Dendritic cell treated with granulocyte-macrophage colony-stimulating factor and Interleukin-4, amounts not matched to agents 40 ng/mL and 50 ng/mL, for 4 days (primary cell): ENCODE results near the gene ADAMTSL3.

Source experiments
- H3K27ac Mint-ChIP-seq: one replicate; pipeline ENCODE4 v1.8.0; 2022; ENCODE audit warnings: mild to moderate bottlenecking, mixed read lengths
- H3K27me3 Mint-ChIP-seq: one replicate; pipeline ENCODE4 v1.8.0; 2022; ENCODE audit warnings: mild to moderate bottlenecking, mixed read lengths
- H3K36me3 Mint-ChIP-seq: one replicate; pipeline ENCODE4 v1.8.0; 2022; ENCODE audit warnings: low read depth, mixed read lengths
- H3K4me1 Mint-ChIP-seq: one replicate; pipeline ENCODE4 v1.8.0; 2022; ENCODE audit warnings: low read depth, mixed read lengths
- H3K4me3 Mint-ChIP-seq: one replicate; pipeline ENCODE4 v1.8.0; 2022; ENCODE audit warnings: mild to moderate bottlenecking, moderate library complexity, mixed read lengths
- H3K9me3 Mint-ChIP-seq: one replicate; pipeline ENCODE4 v1.8.0; 2022; ENCODE audit warnings: mixed read lengths
- intact Hi-C: fragments of 100-400 bp; cut with micrococcal nuclease; formaldehyde crosslinking; loops from one replicate; pipeline ENCODE4 v1.15.0; 2022

The ADAMTSL3 gene

GRCh38 chr15:83914906-83915305 is 261.0 kb downstream of the ADAMTSL3 start:
- no peaks in the 10 kb centered on the region for H3K9me3 Mint-ChIP-seq
- H3K27ac Mint-ChIP-seq = no peak overlapping the region
- H3K4me1 Mint-ChIP-seq = no peaks in the 10 kb centered on the region
- intact Hi-C loops = no loop called here
- H3K27me3 Mint-ChIP-seq = no peaks in the 10 kb centered on the region
- H3K4me3 Mint-ChIP-seq = no peak overlapping the region
- no peaks in the 10 kb centered on the region for H3K36me3 Mint-ChIP-seq

- Mint-ChIP-seq H3K27ac (no peak overlapping the region), H3K4me3 (no peak overlapping the region), H3K36me3 (no peaks in the 10 kb centered on the region), H3K4me1 (no peaks in the 10 kb centered on the region), H3K9me3 (no peaks in the 10 kb centered on the region), H3K27me3 (no peaks in the 10 kb centered on the region)
- intact Hi-C loops = no loop called here
Observed at GRCh38 chr15:83917432-83917831, 263.5 kb downstream of the ADAMTSL3 start.

- Mint-ChIP-seq H3K27me3 (no peaks in the 10 kb centered on the region), H3K27ac (no peak overlapping the region), H3K4me1 (no peaks in the 10 kb centered on the region), H3K36me3 (no peaks in the 10 kb centered on the region), H3K4me3 (no peak overlapping the region), H3K9me3 (no peaks in the 10 kb centered on the region)
- intact Hi-C loops = no loop called here
Observed at GRCh38 chr15:83918011-83918410, 264.1 kb downstream of the ADAMTSL3 start.

GRCh38 chr15:83919319-83919830 is 265.5 kb downstream of the ADAMTSL3 start:
- no peaks in the 10 kb centered on the region for H3K27me3 Mint-ChIP-seq
- H3K27ac Mint-ChIP-seq = no peak overlapping the region
- no peaks in the 10 kb centered on the region for H3K9me3 Mint-ChIP-seq
- no peaks in the 10 kb centered on the region for H3K36me3 Mint-ChIP-seq
- intact Hi-C loops = no loop called here
- no peaks in the 10 kb centered on the region for H3K4me1 Mint-ChIP-seq
- H3K4me3 Mint-ChIP-seq = no peak overlapping the region

GRCh38 chr15:83919978-83920510 is 266.1 kb downstream of the ADAMTSL3 start:
- Mint-ChIP-seq H3K27ac (no peak overlapping the region), H3K9me3 (no peaks in the 10 kb centered on the region), H3K27me3 (no peaks in the 10 kb centered on the region), H3K36me3 (no peaks in the 10 kb centered on the region), H3K4me1 (no peaks in the 10 kb centered on the region), H3K4me3 (no peak overlapping the region)
- intact Hi-C loops = no loop called here

- Mint-ChIP-seq H3K27ac (no peak overlapping the region), H3K4me3 (no peak overlapping the region), H3K36me3 (no peaks in the 10 kb centered on the region), H3K9me3 (no peaks in the 10 kb centered on the region), H3K27me3 (no peaks in the 10 kb centered on the region), H3K4me1 (no peaks in the 10 kb centered on the region)
- intact Hi-C loops = no loop called here
Observed at GRCh38 chr15:83922649-83923294, 268.8 kb downstream of the ADAMTSL3 start.

- no peaks in the 10 kb centered on the region for H3K4me1 Mint-ChIP-seq
- no peak overlapping the region for H3K4me3 Mint-ChIP-seq
- H3K9me3 Mint-ChIP-seq = no peaks in the 10 kb centered on the region
- no peaks in the 10 kb centered on the region for H3K36me3 Mint-ChIP-seq
- intact Hi-C loops = no loop called here
- H3K27me3 Mint-ChIP-seq = no peaks in the 10 kb centered on the region
- H3K27ac Mint-ChIP-seq = no peak overlapping the region
Observed at GRCh38 chr15:83926116-83926515, 272.2 kb downstream of the ADAMTSL3 start.

GRCh38 chr15:83927704-83928391 is 273.9 kb downstream of the ADAMTSL3 start:
- no peak overlapping the region for H3K27ac Mint-ChIP-seq
- intact Hi-C loops = no loop called here
- no peaks in the 10 kb centered on the region for H3K36me3 Mint-ChIP-seq
- H3K4me1 Mint-ChIP-seq = no peaks in the 10 kb centered on the region
- H3K27me3 Mint-ChIP-seq = no peaks in the 10 kb centered on the region
- peaks cover 3% of the 10 kb centered on the region for H3K9me3 Mint-ChIP-seq
- no peak overlapping the region for H3K4me3 Mint-ChIP-seq

- H3K4me1 Mint-ChIP-seq = no peaks in the 10 kb centered on the region
- H3K9me3 Mint-ChIP-seq = peaks cover 8% of the 10 kb centered on the region
- H3K27me3 Mint-ChIP-seq = no peaks in the 10 kb centered on the region
- no peak overlapping the region for H3K4me3 Mint-ChIP-seq
- intact Hi-C loops = no loop called here
- H3K27ac Mint-ChIP-seq = no peak overlapping the region
- H3K36me3 Mint-ChIP-seq = no peaks in the 10 kb centered on the region
Observed at GRCh38 chr15:83928392-83928734, 274.4 kb downstream of the ADAMTSL3 start.

GRCh38 chr15:83928878-83929418 is 275.0 kb downstream of the ADAMTSL3 start:
- no peaks in the 10 kb centered on the region for H3K4me1 Mint-ChIP-seq
- H3K4me3 Mint-ChIP-seq = no peak overlapping the region
- H3K27ac Mint-ChIP-seq = no peak overlapping the region
- no peaks in the 10 kb centered on the region for H3K27me3 Mint-ChIP-seq
- peaks cover 10% of the 10 kb centered on the region for H3K9me3 Mint-ChIP-seq
- intact Hi-C loops = no loop called here
- H3K36me3 Mint-ChIP-seq = no peaks in the 10 kb centered on the region

- Mint-ChIP-seq H3K4me3 (no peak overlapping the region), H3K9me3 (peaks cover 16% of the 10 kb centered on the region), H3K36me3 (no peaks in the 10 kb centered on the region), H3K4me1 (no peaks in the 10 kb centered on the region), H3K27me3 (no peaks in the 10 kb centered on the region), H3K27ac (no peak overlapping the region)
- intact Hi-C loops = no loop called here
Observed at GRCh38 chr15:83929619-83930018, 275.7 kb downstream of the ADAMTSL3 start.

GRCh38 chr15:83930392-83931212 is 276.7 kb downstream of the ADAMTSL3 start:
- Mint-ChIP-seq H3K4me1 (no peaks in the 10 kb centered on the region), H3K27me3 (no peaks in the 10 kb centered on the region), H3K4me3 (no peak overlapping the region), H3K36me3 (no peaks in the 10 kb centered on the region), H3K9me3 (peaks cover 22% of the 10 kb centered on the region), H3K27ac (no peak overlapping the region)
- intact Hi-C loops = no loop called here

- peaks cover 22% of the 10 kb centered on the region for H3K9me3 Mint-ChIP-seq
- H3K36me3 Mint-ChIP-seq = no peaks in the 10 kb centered on the region
- intact Hi-C loops = no loop called here
- H3K4me3 Mint-ChIP-seq = no peak overlapping the region
- no peaks in the 10 kb centered on the region for H3K27me3 Mint-ChIP-seq
- no peak overlapping the region for H3K27ac Mint-ChIP-seq
- no peaks in the 10 kb centered on the region for H3K4me1 Mint-ChIP-seq
Observed at GRCh38 chr15:83935774-83936173, 281.9 kb downstream of the ADAMTSL3 start.

- no peak overlapping the region for H3K27ac Mint-ChIP-seq
- no peaks in the 10 kb centered on the region for H3K27me3 Mint-ChIP-seq
- H3K36me3 Mint-ChIP-seq = no peaks in the 10 kb centered on the region
- H3K9me3 Mint-ChIP-seq = peaks cover under 1% of the 10 kb centered on the region
- no peaks in the 10 kb centered on the region for H3K4me1 Mint-ChIP-seq
- intact Hi-C loops = no loop called here
- H3K4me3 Mint-ChIP-seq = no peak overlapping the region
Observed at GRCh38 chr15:83940136-83940535, 286.2 kb downstream of the ADAMTSL3 start.
